ENCODE results near the gene CBLIF. TPM values are rescaled to one million over a fixed set of nuclear protein-coding genes. Genes with fewer than 3 reads are reported as not detected.

CBLIF gene
- total RNA-seq, 1 donor, result not detected

GRCh38 chr11:59877784-59878183 is 32.5 kb upstream of the CBLIF start:
- no peak for TF ChIP-seq CTCF (IDR thresholded peaks at IDR 0.05; ENCODE audit: insufficient read depth, low read depth, low read length)
- DNase-seq (ENCODE audit: low read depth), result no peak
- H3K4me3 ChIP-seq (ENCODE audit: low read depth, low read length), result no peak overlapping the region

- no peak for TF ChIP-seq CTCF (IDR thresholded peaks at IDR 0.05; ENCODE audit: insufficient read depth, low read depth, low read length)
- no peak overlapping the region for H3K4me3 ChIP-seq (ENCODE audit: low read depth, low read length)
- no peak for DNase-seq (ENCODE audit: low read depth)
Observed at GRCh38 chr11:59877325-59877724, 32.0 kb upstream of the CBLIF start.

GRCh38 chr11:59875856-59876519 is 30.7 kb upstream of the CBLIF start:
- no peak overlapping the region for H3K4me3 ChIP-seq (ENCODE audit: low read depth, low read length)
- DNase-seq (ENCODE audit: low read depth), result no peak
- no peak for TF ChIP-seq CTCF (IDR thresholded peaks at IDR 0.05; ENCODE audit: insufficient read depth, low read depth, low read length)

- H3K4me3 ChIP-seq (ENCODE audit: low read depth, low read length), result no peak overlapping the region
- TF ChIP-seq CTCF (IDR thresholded peaks at IDR 0.05; ENCODE audit: insufficient read depth, low read depth, low read length), result no peak
- no peak for DNase-seq (ENCODE audit: low read depth)
Observed at GRCh38 chr11:59872076-59872475, 26.8 kb upstream of the CBLIF start.

GRCh38 chr11:59867946-59868345 is 22.6 kb upstream of the CBLIF start:
- H3K4me3 ChIP-seq (ENCODE audit: low read depth, low read length), result no peak overlapping the region

GRCh38 chr11:59866836-59867235 is 21.5 kb upstream of the CBLIF start:
- H3K4me3 ChIP-seq (ENCODE audit: low read depth, low read length), result no peak overlapping the region
- no peak for DNase-seq (ENCODE audit: low read depth)
- TF ChIP-seq CTCF (IDR thresholded peaks at IDR 0.05; ENCODE audit: insufficient read depth, low read depth, low read length), result no peak

More at GRCh38 chr11:59867946-59868345, 22.6 kb upstream of the CBLIF start:
- no peak for DNase-seq (ENCODE audit: low read depth)
- no peak for TF ChIP-seq CTCF (IDR thresholded peaks at IDR 0.05; ENCODE audit: insufficient read depth, low read depth, low read length)

GRCh38 chr11:59866397-59866796 is 21.1 kb upstream of the CBLIF start, which contains the start of gene TCN1:
TSS of gene TCN1 (minus strand) at chr11:59866487. CDS start at chr11:59866470, 17 bp downstream.
- no peak within 1 kb of the TSS for H3K4me3 ChIP-seq (ENCODE audit: low read depth, low read length)
- no peak for TF ChIP-seq CTCF (IDR thresholded peaks at IDR 0.05; ENCODE audit: insufficient read depth, low read depth, low read length)
- DNase-seq (ENCODE audit: low read depth), result no peak

All from fibroblast of villous mesenchyme (primary cell).